B cell (primary cell): ENCODE measurements around the gene C9orf78. TPM values are rescaled to one million over a fixed set of nuclear protein-coding genes. Genes with fewer than 3 reads are reported as not detected.

ENCODE experiments used
- ATAC-seq: fragments of 200-7000 bp; cut with Tn5 transposase; one replicate; pipeline ENCODE4 v1.10.0; 2021; ENCODE audit warnings: low read depth, mild to moderate bottlenecking, moderate number of reproducible peaks, moderate library complexity
- CTCF ChIA-PET: fragments of 350-600 bp; sonication (Branson Sonifier 250); formaldehyde crosslinking; loops from one replicate; lab custom pipeline; 2021; ENCODE audit warnings: antibody characterized with exemption, inconsistent platforms; lab: Charles Lee
- POLR2A ChIA-PET: fragments of 350-600 bp; sonication (Branson Sonifier 250); formaldehyde crosslinking; loops from one replicate; lab custom pipeline; 2021; ENCODE audit warnings: antibody characterized with exemption; lab: Charles Lee
- DNase-seq: peaks from one replicate; pipeline ENCODE4 v3.0.0; 2013
- H2AFZ ChIP-seq: 2 replicates; pipeline ENCODE4 v1.6.1; 2012; ENCODE audit warnings: mild to moderate bottlenecking, low read depth, low read length; ENCODE audit not compliant: insufficient read depth, poor library complexity, severe bottlenecking
- H3K27ac ChIP-seq, 2 donors: 1 replicate in 1 of 2; 2 replicates in 1 of 2; pipeline ENCODE4 v1.5.1; 2012 to 2013; ENCODE audit warnings: low read length in 2 of 2, mild to moderate bottlenecking in 2 of 2, moderate library complexity in 1 of 2
- H3K27me3 ChIP-seq, 4 experiments: fragments of 200-600 bp in 1 of 4; sonication (generic) in 1 of 4; replicated peaks in 1 of 4; 1 replicate in 2 of 4; 2 replicates in 2 of 4; pipeline versions ENCODE4 v1.6.1 to v1.7.0; 2013 to 2016; ENCODE audit warnings: low read length in 3 of 4, mild to moderate bottlenecking in 2 of 4, mixed read lengths in 1 of 4, moderate library complexity in 1 of 4; ENCODE audit not compliant: insufficient read depth in 4 of 4, control insufficient read depth in 3 of 4; ENCODE audit errors: control extremely low read depth in 1 of 4
- H3K36me3 ChIP-seq, 2 experiments: replicated peaks in 1 of 2; 1 replicate in 1 of 2; 2 replicates in 1 of 2; pipeline versions ENCODE4 v1.6.1 to v1.7.1; 2013; ENCODE audit warnings: low read length in 1 of 2; ENCODE audit not compliant: insufficient read depth in 2 of 2, control insufficient read depth in 1 of 2; ENCODE audit errors: control extremely low read depth in 1 of 2, extremely low read depth in 1 of 2
- H3K4me1 ChIP-seq, 2 donors: fragments of 200-600 bp in 1 of 2; sonication (generic) in 1 of 2; 1 replicate in 1 of 2; 2 replicates in 1 of 2; pipeline versions ENCODE4 v1.5.1 to v1.6.1; 2013 to 2017; ENCODE audit warnings: low read length in 2 of 2; ENCODE audit not compliant: control insufficient read depth in 2 of 2, insufficient read depth in 2 of 2
- H3K4me2 ChIP-seq: replicated peaks from 2 replicates; pipeline ENCODE3; 2012; ENCODE audit warnings: mild to moderate bottlenecking, low read depth, low read length; ENCODE audit not compliant: poor library complexity, severe bottlenecking
- H3K4me3 ChIP-seq, 5 experiments: fragments of 200-600 bp in 1 of 5; sonication (generic) in 1 of 5; 1 replicate in 3 of 5; 2 replicates in 2 of 5; pipeline versions ENCODE4 v1.5.1 to v1.7.0; 2011 to 2016; ENCODE audit warnings: low read length in 4 of 5, mild to moderate bottlenecking in 4 of 5, low read depth in 2 of 5, control low read depth in 1 of 5, moderate library complexity in 1 of 5; ENCODE audit not compliant: insufficient read depth in 1 of 5; ENCODE audit errors: control extremely low read depth in 1 of 5, extremely low read depth in 1 of 5
- H3K79me2 ChIP-seq: fragments of 200-600 bp; sonication (generic); one replicate; pipeline ENCODE4 v1.6.0; 2016; ENCODE audit warnings: low read length; ENCODE audit not compliant: control insufficient read depth, insufficient read depth
- H3K9ac ChIP-seq: fragments of 200-600 bp; sonication (generic); 2 replicates; pipeline ENCODE4 v1.6.1; 2017; ENCODE audit warnings: mild to moderate bottlenecking, low read length, moderate library complexity
- H3K9me3 ChIP-seq, 3 donors: one replicate each; pipeline versions ENCODE4 v1.6.1 to v1.7.1; 2013; ENCODE audit warnings: low read length in 2 of 3; ENCODE audit not compliant: control insufficient read depth in 2 of 3, insufficient read depth in 1 of 3; ENCODE audit errors: control extremely low read depth in 1 of 3
- H4K20me1 ChIP-seq: 2 replicates; pipeline ENCODE4 v1.6.0; 2012; ENCODE audit warnings: mild to moderate bottlenecking, low read length; ENCODE audit not compliant: insufficient read depth, control insufficient read depth, poor library complexity, severe bottlenecking
- H3K27ac Mint-ChIP-seq: one replicate; pipeline ENCODE4 v1.8.0; 2021; ENCODE audit warnings: mixed read lengths
- H3K27me3 Mint-ChIP-seq: one replicate; pipeline ENCODE4 v1.8.0; 2021; ENCODE audit warnings: mixed read lengths
- H3K4me1 Mint-ChIP-seq: one replicate; pipeline ENCODE4 v1.8.0; 2021; ENCODE audit warnings: mixed read lengths
- H3K4me3 Mint-ChIP-seq: one replicate; pipeline ENCODE4 v1.8.0; 2021; ENCODE audit warnings: mixed read lengths
- H3K9me3 Mint-ChIP-seq: one replicate; pipeline ENCODE4 v1.8.0; 2022; ENCODE audit warnings: mixed read lengths; ENCODE audit not compliant: insufficient read depth
- CTCF ChIP-seq: fragments of 200-600 bp; IDR thresholded peaks from one replicate; pipeline ENCODE4 v1.8.0; 2022; ENCODE audit warnings: antibody characterized with exemption, mild to moderate bottlenecking
- EZH2 ChIP-seq: IDR thresholded peaks from 2 replicates; pipeline ENCODE4 v1.6.1; 2012; ENCODE audit warnings: borderline replicate concordance, low read depth, mild to moderate bottlenecking, moderate library complexity, low read length; ENCODE audit not compliant: insufficient read depth, poor library complexity, severe bottlenecking
- WGBS: methylation state at CpG from one replicate; pipeline ENCODE4 v1.1.5; 2013; ENCODE audit warnings: missing lambda C conversion rate; ENCODE audit not compliant: insufficient coverage; 5-methylcytosine and 5-hydroxymethylcytosine counted together
- intact Hi-C: fragments of 100-400 bp; cut with micrococcal nuclease; formaldehyde crosslinking; loops from one replicate; pipeline ENCODE4 v1.10.0; 2022
- polyA plus RNA-seq: library from polyadenylated mRNA; depleted of rRNA; stranded (reverse); fragments of >200 nt; gene quantifications from 2 replicates; pipeline ENCODE4 v1.2.3, GENCODE V29; 2012
- total RNA-seq, 2 donors: library from RNA; stranded (reverse); fragments of 120-200 nt in 1 of 2; gene quantifications; 1 replicate in 1 of 2; 2 replicates in 1 of 2; pipeline versions ENCODE4 v1.2.3 to v1.2.4, GENCODE V29; 2013 to 2022

The C9orf78 gene
- total and polyA plus RNA-seq, 2 donors (not counting 1 experiment from before 2014, with no cell fraction given) = 42.8 to 43.6 TPM

- no peak for DNase-seq
- no peak for TF ChIP-seq CTCF
- TF ChIP-seq EZH2 = no peak
- intact Hi-C loops = no loop called here
- Histone ChIP-seq H4K20me1 (peaks cover 6% of the 10 kb centered on the region), H3K9me3 (no peaks in the 10 kb centered on the region), H3K79me2 (peaks cover 17% of the 10 kb centered on the region), H2AFZ (no peak overlapping the region), H3K27me3 (no peaks in the 10 kb centered on the region), H3K4me2 (no peak overlapping the region), H3K36me3 (peaks cover 4 to 44% of the 10 kb centered on the region in 2 experiments), H3K4me3 (no peak overlapping the region), H3K9ac (no peak overlapping the region), H3K4me1 (peaks cover 7 to 8% of the 10 kb centered on the region in 2 donors), H3K27ac (no peak overlapping the region)
- POLR2A ChIA-PET = interaction anchor here (0.7 kb wide), 1 partner anchor 1242 kb away, joined by 4 read pairs; no protein-coding TSS in a partner anchor
- no CpG with 5 or more reads among the region's 1 CpG for WGBS
- Mint-ChIP-seq H3K4me1 (peaks cover 16% of the 10 kb centered on the region), H3K27me3 (no peaks in the 10 kb centered on the region), H3K4me3 (no peak overlapping the region), H3K9me3 (no peaks in the 10 kb centered on the region), H3K27ac (no peak overlapping the region)
- ATAC-seq = no peak
- CTCF ChIA-PET = interaction anchor here (1.1 kb wide), 1 partner anchor 8 kb away, joined by 5 read pairs; the partner anchor contains the start of gene C9orf78
Observed at GRCh38 chr9:129826759-129827158, 8.3 kb downstream of the C9orf78 start.

GRCh38 chr9:129826344-129826743 lies 8.7 kb downstream of the C9orf78 start:
- H3K27ac Mint-ChIP-seq = no peak overlapping the region
- ChIA-PET CTCF (interaction anchor here (0.7 to 1.1 kb wide), 2 partner anchors 8 to 1634 kb away, joined by 5 read pairs; partner anchors contain the start of gene C9orf78), POLR2A (interaction anchor here (0.7 kb wide), 1 partner anchor 1242 kb away, joined by 4 read pairs; no protein-coding TSS in a partner anchor)
- no peaks in the 10 kb centered on the region for H3K9me3 Mint-ChIP-seq
- H3K9me3 ChIP-seq = no peaks in the 10 kb centered on the region
- H3K9ac ChIP-seq = no peak overlapping the region
- no peak overlapping the region for H3K4me3 Mint-ChIP-seq
- peaks cover 17% of the 10 kb centered on the region for H3K79me2 ChIP-seq
- no peak overlapping the region for H2AFZ ChIP-seq
- intact Hi-C loops = no loop called here
- ATAC-seq (no peak), DNase-seq (no peak)
- no peaks in the 10 kb centered on the region for H3K27me3 Mint-ChIP-seq
- peaks cover 7 to 8% of the 10 kb centered on the region in 2 donors for H3K4me1 ChIP-seq
- H3K36me3 ChIP-seq = peaks cover 4 to 45% of the 10 kb centered on the region in 2 experiments
- no peak overlapping the region for H3K27ac ChIP-seq
- peaks cover 6% of the 10 kb centered on the region for H4K20me1 ChIP-seq
- TF ChIP-seq EZH2 = no peak
- no peak for TF ChIP-seq CTCF
- H3K27me3 ChIP-seq = no peaks in the 10 kb centered on the region
- no peak overlapping the region for H3K4me3 ChIP-seq
- peaks cover 16% of the 10 kb centered on the region for H3K4me1 Mint-ChIP-seq
- H3K4me2 ChIP-seq = no peak overlapping the region
- 100% methylated on average over 1 of the region's 6 CpGs for WGBS
